Endothelial cell (in vitro differentiated cells): ENCODE measurements around the gene HLCS. TPM values are rescaled to one million over a fixed set of nuclear protein-coding genes. Genes with fewer than 3 reads are reported as not detected.

Source experiments
- DNase-seq: peaks from one replicate; pipeline ENCODE4 v3.0.0; 2021; ENCODE audit warnings: low spot score
- H3K27ac Mint-ChIP-seq: one replicate; pipeline ENCODE4 v1.8.0; 2021; ENCODE audit warnings: mixed read lengths, inconsistent platforms; ENCODE audit not compliant: unreplicated experiment
- H3K27me3 Mint-ChIP-seq: one replicate; pipeline ENCODE4 v1.8.0; 2021; ENCODE audit warnings: mild to moderate bottlenecking, moderate library complexity, mixed read lengths, inconsistent platforms; ENCODE audit not compliant: unreplicated experiment
- H3K36me3 Mint-ChIP-seq: one replicate; pipeline ENCODE4 v1.8.0; 2021; ENCODE audit warnings: mild to moderate bottlenecking, low read depth, mixed read lengths, inconsistent platforms; ENCODE audit not compliant: unreplicated experiment
- H3K4me1 Mint-ChIP-seq: one replicate; pipeline ENCODE4 v1.8.0; 2021; ENCODE audit warnings: mild to moderate bottlenecking, mixed read lengths, inconsistent platforms; ENCODE audit not compliant: unreplicated experiment
- H3K4me3 Mint-ChIP-seq: one replicate; pipeline ENCODE4 v1.8.0; 2021; ENCODE audit warnings: mild to moderate bottlenecking, mixed read lengths, inconsistent platforms; ENCODE audit not compliant: unreplicated experiment
- H3K9me3 Mint-ChIP-seq: one replicate; pipeline ENCODE4 v1.8.0; 2021; ENCODE audit warnings: mixed read lengths, inconsistent platforms; ENCODE audit not compliant: unreplicated experiment
- total RNA-seq: library from RNA; stranded (reverse); fragmentation: NEBNext Ultra II Directional; extraction: Animal tissue kit (Norgen Biotek cat#: 25700); gene quantifications from one replicate; pipeline ENCODE4 v1.2.1, GENCODE V29; 2021; ENCODE audit not compliant: unreplicated experiment
- TF ChIP-seq, protein P1 (sequence below): fragments of 200-600 bp; sonication (generic); IDR thresholded peaks from one replicate; pipeline ENCODE4 v1.5.0; 2021; ENCODE audit warnings: antibody characterized with exemption; ENCODE audit not compliant: unreplicated experiment

HLCS gene
- total RNA-seq, 1 donor from 2014 or later = 97.4 TPM

- TF ChIP-seq, protein P1, sequence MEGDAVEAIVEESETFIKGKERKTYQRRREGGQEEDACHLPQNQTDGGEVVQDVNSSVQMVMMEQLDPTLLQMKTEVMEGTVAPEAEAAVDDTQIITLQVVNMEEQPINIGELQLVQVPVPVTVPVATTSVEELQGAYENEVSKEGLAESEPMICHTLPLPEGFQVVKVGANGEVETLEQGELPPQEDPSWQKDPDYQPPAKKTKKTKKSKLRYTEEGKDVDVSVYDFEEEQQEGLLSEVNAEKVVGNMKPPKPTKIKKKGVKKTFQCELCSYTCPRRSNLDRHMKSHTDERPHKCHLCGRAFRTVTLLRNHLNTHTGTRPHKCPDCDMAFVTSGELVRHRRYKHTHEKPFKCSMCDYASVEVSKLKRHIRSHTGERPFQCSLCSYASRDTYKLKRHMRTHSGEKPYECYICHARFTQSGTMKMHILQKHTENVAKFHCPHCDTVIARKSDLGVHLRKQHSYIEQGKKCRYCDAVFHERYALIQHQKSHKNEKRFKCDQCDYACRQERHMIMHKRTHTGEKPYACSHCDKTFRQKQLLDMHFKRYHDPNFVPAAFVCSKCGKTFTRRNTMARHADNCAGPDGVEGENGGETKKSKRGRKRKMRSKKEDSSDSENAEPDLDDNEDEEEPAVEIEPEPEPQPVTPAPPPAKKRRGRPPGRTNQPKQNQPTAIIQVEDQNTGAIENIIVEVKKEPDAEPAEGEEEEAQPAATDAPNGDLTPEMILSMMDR = no peak
- H3K4me3 Mint-ChIP-seq = no peak overlapping the region
- H3K27ac Mint-ChIP-seq = no peak overlapping the region
- H3K36me3 Mint-ChIP-seq = peaks cover 20% of the 10 kb centered on the region
- no peak for DNase-seq
- H3K27me3 Mint-ChIP-seq = no peaks in the 10 kb centered on the region
- peaks cover 19% of the 10 kb centered on the region for H3K4me1 Mint-ChIP-seq
- no peaks in the 10 kb centered on the region for H3K9me3 Mint-ChIP-seq
These were observed 108.0 kb downstream of the HLCS start for GRCh38 chr21:36858320-36858957.

DNA sequence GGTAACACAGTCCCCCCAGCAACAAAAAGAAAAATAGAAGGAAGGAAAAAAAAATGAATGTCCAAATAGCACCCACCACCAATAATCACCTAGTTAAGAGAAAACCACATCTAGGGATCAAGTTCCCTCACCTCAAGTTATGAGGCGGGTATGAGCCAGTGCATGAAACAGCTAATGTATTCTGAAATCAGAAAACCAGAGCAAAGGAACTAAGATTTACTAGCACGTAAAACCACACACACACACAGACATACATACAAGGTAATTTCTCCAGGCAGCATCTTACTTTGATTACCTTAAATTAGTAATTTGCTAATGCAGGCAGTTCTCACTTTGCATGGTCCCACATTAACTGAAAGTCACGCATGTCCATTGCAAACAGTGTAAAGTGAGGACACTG is 109.8 kb downstream of the HLCS start:
- H3K27ac Mint-ChIP-seq = no peak overlapping the region
- H3K36me3 Mint-ChIP-seq = peaks cover 5% of the 10 kb centered on the region
- DNase-seq = no peak
- TF ChIP-seq, protein P1 = no peak
- peaks cover 13% of the 10 kb centered on the region for H3K4me1 Mint-ChIP-seq
- no peaks in the 10 kb centered on the region for H3K9me3 Mint-ChIP-seq
- no peaks in the 10 kb centered on the region for H3K27me3 Mint-ChIP-seq
- no peak overlapping the region for H3K4me3 Mint-ChIP-seq

DNA sequence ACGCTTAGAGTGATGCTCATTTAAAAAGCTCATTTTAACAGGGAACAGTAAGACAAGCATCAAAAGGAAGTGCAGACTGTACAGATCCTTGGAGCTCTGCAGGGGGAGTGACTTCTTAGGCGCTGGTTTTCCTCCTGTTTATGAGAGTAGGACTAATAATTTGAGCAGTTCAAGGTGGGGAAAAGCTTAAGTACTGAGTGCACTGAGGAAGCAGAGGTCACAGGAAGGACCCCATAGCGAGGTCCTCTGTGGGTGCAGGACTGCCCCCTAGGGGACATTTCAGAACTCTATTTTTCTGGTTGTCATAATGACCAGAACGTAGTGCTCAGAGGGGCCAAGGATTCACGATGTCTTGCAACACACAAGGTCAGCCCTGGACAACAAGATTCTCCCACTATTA is 112.1 kb downstream of the HLCS start:
- no peak overlapping the region for H3K27ac Mint-ChIP-seq
- no peaks in the 10 kb centered on the region for H3K9me3 Mint-ChIP-seq
- DNase-seq = peak; percentile 70
- TF ChIP-seq, protein P1 = peak; percentile 69
- H3K4me1 Mint-ChIP-seq = peaks cover 16% of the 10 kb centered on the region
- H3K36me3 Mint-ChIP-seq = peaks cover 4% of the 10 kb centered on the region
- H3K4me3 Mint-ChIP-seq = no peak overlapping the region
- no peaks in the 10 kb centered on the region for H3K27me3 Mint-ChIP-seq

GRCh38 chr21:36852864-36853263 is 113.6 kb downstream of the HLCS start:
- H3K36me3 Mint-ChIP-seq = no peaks in the 10 kb centered on the region
- no peak for DNase-seq
- H3K4me1 Mint-ChIP-seq = peaks cover 18% of the 10 kb centered on the region
- H3K27me3 Mint-ChIP-seq = no peaks in the 10 kb centered on the region
- no peak overlapping the region for H3K4me3 Mint-ChIP-seq
- no peak overlapping the region for H3K27ac Mint-ChIP-seq
- H3K9me3 Mint-ChIP-seq = no peaks in the 10 kb centered on the region
- TF ChIP-seq, protein P1 = no peak

GRCh38 chr21:36852293-36852692 is 114.2 kb downstream of the HLCS start:
- Mint-ChIP-seq H3K4me1 (peaks cover 19% of the 10 kb centered on the region), H3K27me3 (no peaks in the 10 kb centered on the region), H3K4me3 (no peak overlapping the region), H3K36me3 (no peaks in the 10 kb centered on the region), H3K9me3 (no peaks in the 10 kb centered on the region), H3K27ac (no peak overlapping the region)
- TF ChIP-seq, protein P1 = no peak
- DNase-seq = no peak
